ENCODE data around the gene ZNF219. TPM values are rescaled to one million over a fixed set of nuclear protein-coding genes. Genes with fewer than 3 reads are reported as not detected.
A peak's percentile ranks its signal among the peaks of the same experiment; 100 is the strongest.

The ZNF219 gene
- total and polyA plus RNA-seq, 12 donors: 14.3 to 169 (median 104) TPM

- TF ChIP-seq CTCF (IDR thresholded peaks at IDR 0.05) (peak; percentile 22 to 75 (median 61)), POLR2A (IDR thresholded peaks at IDR 0.05) (peak in 1 of 2 donors; percentile 16)
- intact Hi-C loops (cut with DNase I): loop anchor here (5.0 kb wide), 2 partner anchors 68 to 73 kb away; no protein-coding TSS in a partner anchor
- 84 to 91% (median 86%) methylated on average over 8 to 45 of the region's 45 CpGs for WGBS, 4 donors
- H3K36me3 ChIP-seq (replicated peaks in 1 of 2): peaks cover 0 to 75% of the 10 kb centered on the region in 2 donors
- H3K27me3 ChIP-seq: no peaks in the 10 kb centered on the region
- H3K9me3 ChIP-seq (replicated peaks in 1 of 3): no peaks in the 10 kb centered on the region
- DNase-seq: peak; percentile 50 to 77 (median 70)
- peak overlapping the region in 3 of 5 donors; percentile 41 to 50 (median 48) for H3K27ac ChIP-seq
- H3K4me3 ChIP-seq: no peak overlapping the region
- peaks cover 2 to 21% of the 10 kb centered on the region in 2 donors for H3K4me1 ChIP-seq (replicated peaks in 1 of 2)
Observed at GRCh38 chr14:21090194-21090939, 8.1 kb downstream of the ZNF219 start.

- peaks cover 2 to 17% of the 10 kb centered on the region in 2 donors for H3K4me1 ChIP-seq (replicated peaks in 1 of 2)
- no peak for DNase-seq
- no peak overlapping the region for H3K4me3 ChIP-seq
- 69 to 80% (median 72%) methylated on average over 5 of the region's 5 CpGs for whole genome bisulfite sequencing, 4 donors
- peak overlapping the region in 2 of 5 donors; percentile 41 to 48 for H3K27ac ChIP-seq
- TF ChIP-seq CTCF (IDR thresholded peaks at IDR 0.05): no peak
- TF ChIP-seq POLR2A (IDR thresholded peaks at IDR 0.05): no peak
- H3K27me3 ChIP-seq: no peaks in the 10 kb centered on the region
- intact Hi-C loops (cut with DNase I): loop anchor here (5.0 kb wide), 2 partner anchors 68 to 73 kb away; no protein-coding TSS in a partner anchor
- H3K9me3 ChIP-seq (replicated peaks in 1 of 3): no peaks in the 10 kb centered on the region
- H3K36me3 ChIP-seq (replicated peaks in 1 of 2): peaks cover 0 to 81% of the 10 kb centered on the region in 2 donors
Observed at GRCh38 chr14:21089877-21090193, 8.6 kb downstream of the ZNF219 start.

GRCh38 chr14:21089271-21089670, 9.2 kb downstream of the ZNF219 start:
- Histone ChIP-seq H3K27me3 (no peaks in the 10 kb centered on the region), H3K4me3 (no peak overlapping the region), H3K9me3 (replicated peaks in 1 of 3) (no peaks in the 10 kb centered on the region), H3K4me1 (replicated peaks in 1 of 2) (peaks cover 2 to 16% of the 10 kb centered on the region in 2 donors), H3K27ac (peak overlapping the region in 1 of 5 donors; percentile 17), H3K36me3 (replicated peaks in 1 of 2) (peaks cover 0 to 86% of the 10 kb centered on the region in 2 donors)
- no peak for DNase-seq
- WGBS, 4 donors: 62 to 76% (median 67%) methylated on average over 1 of the region's 1 CpG
- TF ChIP-seq POLR2A (IDR thresholded peaks at IDR 0.05) (no peak), CTCF (IDR thresholded peaks at IDR 0.05) (no peak)
- intact Hi-C loops (cut with DNase I): no loop called here

GRCh38 chr14:21088687-21089086, 9.8 kb downstream of the ZNF219 start:
- WGBS, 4 donors: 53 to 76% (median 65%) methylated on average over 4 of the region's 4 CpGs
- Histone ChIP-seq H3K9me3 (replicated peaks in 1 of 3) (no peaks in the 10 kb centered on the region), H3K4me1 (replicated peaks in 1 of 2) (peaks cover 0 to 14% of the 10 kb centered on the region in 2 donors), H3K27ac (peak overlapping the region in 1 of 5 donors; percentile 17), H3K27me3 (no peaks in the 10 kb centered on the region), H3K4me3 (no peak overlapping the region), H3K36me3 (replicated peaks in 1 of 2) (peaks cover 0 to 92% of the 10 kb centered on the region in 2 donors)
- intact Hi-C loops (cut with DNase I): no loop called here
- peak in 2 of 7 donors; percentile 17 to 43 for DNase-seq
- no peak for TF ChIP-seq POLR2A (IDR thresholded peaks at IDR 0.05)
- no peak for TF ChIP-seq CTCF (IDR thresholded peaks at IDR 0.05)
